Esophagus squamous epithelium (tissue), 5 donors: ENCODE measurements around the gene MYO19. TPM values are rescaled to one million over a fixed set of nuclear protein-coding genes. Genes with fewer than 3 reads are reported as not detected.

Source experiments
- DNase-seq: peaks from one replicate; lab custom pipeline; 2025; lab: John Stamatoyannopoulos, UW
- H3K27ac ChIP-seq, 4 donors: fragments of 200-600 bp; sonication (generic); one replicate each; pipeline ENCODE4 v1.5.1; 2016 to 2019; ENCODE audit warnings: mild to moderate bottlenecking in 1 of 4
- H3K27me3 ChIP-seq, 4 donors: fragments of 200-600 bp; sonication (generic); 1 replicate in 3 of 4; 2 replicates in 1 of 4; pipeline versions ENCODE4 v1.5.1 to v1.6.0; 2017 to 2021; ENCODE audit warnings: antibody characterized with exemption in 1 of 4
- H3K36me3 ChIP-seq, 3 donors: fragments of 200-600 bp; sonication (generic); one replicate each; pipeline ENCODE4 v1.5.1; 2016 to 2019
- H3K4me1 ChIP-seq, 3 donors: fragments of 200-600 bp; sonication (generic); one replicate each; pipeline ENCODE4 v1.5.1; 2017 to 2019
- H3K4me3 ChIP-seq, 4 donors: fragments of 200-600 bp; sonication (generic); 1 replicate in 3 of 4; 2 replicates in 1 of 4; pipeline ENCODE4 v1.5.1; 2016 to 2019; ENCODE audit warnings: mild to moderate bottlenecking in 2 of 4, moderate library complexity in 1 of 4
- H3K9me3 ChIP-seq, 3 donors: fragments of 200-600 bp; sonication (generic); one replicate each; pipeline ENCODE4 v1.5.1; 2016 to 2019
- CTCF ChIP-seq, 6 experiments: fragments of 450-650 bp in 4 of 6; fragments of 200-600 bp in 2 of 6; sonication (generic) in 2 of 6; IDR thresholded peaks; one replicate each; pipeline ENCODE4 v1.5.1; 2016 to 2019; ENCODE audit warnings: antibody characterized with exemption in 6 of 6, mild to moderate bottlenecking in 4 of 6, moderate library complexity in 4 of 6
- POLR2A ChIP-seq, 4 donors: fragments of 450-650 bp; IDR thresholded peaks; one replicate each; pipeline ENCODE4 v1.6.1; 2017; ENCODE audit warnings: antibody characterized with exemption in 4 of 4, mild to moderate bottlenecking in 4 of 4, moderate library complexity in 3 of 4
- WGBS, 2 donors: methylation state at CpG; one replicate each; pipeline ENCODE4 v1.1.5; 2018; 5-methylcytosine and 5-hydroxymethylcytosine counted together
- intact Hi-C: fragments of 100-400 bp; cut with DNase I; formaldehyde crosslinking; loops from one replicate; pipeline ENCODE4 v1.15.0; 2022
- total RNA-seq, 4 donors: library from RNA; depleted of rRNA; stranded (reverse); fragments of >200 nt; gene quantifications; one replicate each; pipeline ENCODE4 v1.1.0, GENCODE V29; 2016
- donor health status: DM: yes; HTN: yes; CAD: no.

Gene MYO19
- total RNA-seq, 4 donors from 2014 or later: 46.4 to 124 (median 88.5) TPM

DNA sequence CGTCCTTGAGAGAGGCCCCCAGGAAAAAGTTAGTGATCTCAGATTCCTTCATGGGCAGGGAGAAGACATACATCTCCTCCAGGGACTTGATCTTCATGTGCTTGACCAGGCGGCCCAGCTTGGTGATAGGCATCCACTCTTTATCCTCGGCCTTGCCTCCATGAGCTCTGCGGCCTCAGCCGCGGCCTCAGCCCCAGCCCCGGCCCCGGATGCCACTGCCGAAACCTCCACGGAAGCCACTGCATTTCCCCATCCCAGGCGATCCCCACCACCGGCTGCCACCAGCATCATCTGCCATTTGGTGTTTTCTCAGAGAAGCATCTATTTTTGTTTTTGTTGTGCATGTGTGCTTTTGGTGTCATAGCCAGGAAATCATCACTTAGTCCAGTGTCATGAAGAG lies 40.4 kb upstream of the MYO19 start:
- Histone ChIP-seq H3K4me3 (no peak overlapping the region), H3K27me3 (no peaks in the 10 kb centered on the region), H3K27ac (no peak overlapping the region), H3K4me1 (peaks cover 0 to 22% (median 0%) of the 10 kb centered on the region in 3 donors), H3K36me3 (peaks cover 9 to 91% (median 34%) of the 10 kb centered on the region in 3 donors), H3K9me3 (no peaks in the 10 kb centered on the region)
- DNase-seq: no peak
- intact Hi-C loops: no loop called here
- WGBS, 2 donors: 94 to 95% methylated on average over 12 of the region's 12 CpGs
- TF ChIP-seq CTCF (IDR thresholded peaks at IDR 0.05) (no peak), POLR2A (IDR thresholded peaks at IDR 0.05) (no peak)

GRCh38 chr17:36566081-36566480 lies 31.4 kb upstream of the MYO19 start:
- TF ChIP-seq POLR2A (IDR thresholded peaks at IDR 0.05) (no peak), CTCF (IDR thresholded peaks at IDR 0.05) (no peak)
- no peak for DNase-seq
- Histone ChIP-seq H3K4me3 (no peak overlapping the region), H3K4me1 (no peaks in the 10 kb centered on the region), H3K27me3 (no peaks in the 10 kb centered on the region), H3K9me3 (no peaks in the 10 kb centered on the region), H3K27ac (no peak overlapping the region), H3K36me3 (peaks cover 9 to 100% (median 64%) of the 10 kb centered on the region in 3 donors)
- intact Hi-C loops: no loop called here
- 84 to 91% methylated on average over 4 of the region's 4 CpGs for WGBS, 2 donors

- intact Hi-C loops: no loop called here
- no peak overlapping the region for H3K27ac ChIP-seq
- 90 to 93% methylated on average over 3 of the region's 3 CpGs for WGBS, 2 donors
- H3K4me3 ChIP-seq: no peak overlapping the region
- DNase-seq: no peak
- no peaks in the 10 kb centered on the region for H3K27me3 ChIP-seq
- peaks cover 7 to 66% (median 23%) of the 10 kb centered on the region in 3 donors for H3K4me1 ChIP-seq
- H3K9me3 ChIP-seq: no peaks in the 10 kb centered on the region
- H3K36me3 ChIP-seq: peaks cover 20 to 41% (median 22%) of the 10 kb centered on the region in 3 donors
- TF ChIP-seq POLR2A (IDR thresholded peaks at IDR 0.05) (no peak), CTCF (IDR thresholded peaks at IDR 0.05) (no peak)
Observed at GRCh38 chr17:36553459-36553858, 18.8 kb upstream of the MYO19 start.

DNA sequence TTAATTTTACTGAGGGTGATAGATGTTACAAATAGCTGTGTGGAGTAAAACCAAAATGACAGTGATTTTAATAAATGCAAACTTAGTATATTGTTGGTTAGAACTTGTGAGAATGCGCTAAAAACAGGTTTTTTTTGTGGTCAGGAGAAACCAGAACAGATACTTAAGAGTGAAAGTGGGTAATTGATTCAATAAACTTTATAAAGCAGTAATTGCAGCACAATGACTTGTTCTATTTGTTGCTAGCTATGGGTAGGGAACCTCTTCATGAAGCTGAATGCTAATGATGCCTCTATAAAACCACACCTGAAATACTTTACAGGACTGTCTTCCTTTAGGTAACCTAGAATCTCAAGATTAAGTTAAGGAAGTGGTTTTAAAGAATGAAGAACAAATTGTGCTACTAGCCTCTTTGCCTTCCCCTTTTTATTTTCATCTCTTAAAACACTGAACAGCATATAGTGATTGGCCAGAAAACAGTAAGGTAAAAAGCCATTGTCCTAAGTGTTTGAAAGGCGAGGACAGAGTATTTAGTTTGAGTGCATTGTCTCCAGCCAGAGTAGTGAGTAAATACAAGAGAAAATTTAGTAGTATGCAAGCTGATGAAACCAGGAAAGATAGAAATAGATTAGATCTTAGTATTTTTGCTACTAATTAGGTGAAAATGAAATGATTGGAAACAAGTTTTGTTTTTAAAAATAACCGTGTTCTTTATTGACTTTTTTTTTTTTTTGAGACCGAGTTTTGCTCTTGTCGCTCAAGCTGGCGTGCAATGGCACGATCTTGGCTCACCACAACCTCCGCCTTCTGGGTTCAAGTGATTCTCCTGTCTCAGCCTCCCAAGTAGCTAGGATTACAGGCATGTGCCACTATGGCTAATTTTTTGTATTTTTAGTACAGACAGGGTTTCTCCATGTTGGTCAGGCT lies 16.1 kb upstream of the MYO19 start:
- Histone ChIP-seq H3K4me1 (peaks cover 13 to 93% (median 47%) of the 10 kb centered on the region in 3 donors), H3K36me3 (peaks cover 4 to 14% (median 7%) of the 10 kb centered on the region in 3 donors), H3K9me3 (no peaks in the 10 kb centered on the region), H3K4me3 (no peak overlapping the region), H3K27ac (no peak overlapping the region), H3K27me3 (no peaks in the 10 kb centered on the region)
- TF ChIP-seq POLR2A (IDR thresholded peaks at IDR 0.05): no peak
- TF ChIP-seq CTCF (IDR thresholded peaks at IDR 0.05): no peak
- intact Hi-C loops: no loop called here
- WGBS, 2 donors: 77 to 80% methylated on average over 8 of the region's 8 CpGs
- no peak for DNase-seq

DNA sequence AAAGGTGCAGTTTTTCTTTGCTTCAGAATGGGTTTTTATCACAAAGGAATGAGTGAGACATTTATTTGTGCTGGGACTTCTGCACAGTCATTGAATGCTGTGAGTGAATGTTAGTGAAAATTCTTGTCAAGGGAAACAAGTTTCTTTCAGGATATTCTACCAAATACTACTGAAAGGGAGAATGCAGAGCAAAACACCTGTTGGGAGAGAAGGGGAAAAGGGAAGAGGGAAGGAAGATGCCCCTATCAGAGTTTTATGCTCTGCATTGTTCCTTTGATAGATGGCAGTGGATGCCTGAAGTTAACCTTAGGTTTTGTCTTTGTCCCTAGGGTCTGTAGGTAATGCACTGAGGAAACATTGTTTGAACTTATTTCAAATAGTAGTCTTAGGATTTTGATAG lies 13.1 kb upstream of the MYO19 start:
- peak overlapping the region in 2 of 4 donors; percentile 11 to 57 for H3K27ac ChIP-seq
- no peaks in the 10 kb centered on the region for H3K9me3 ChIP-seq

More for the DNA sequence above, 13.1 kb upstream of the MYO19 start:
- Histone ChIP-seq H3K4me3 (peak overlapping the region in 1 of 4 donors; percentile 100), H3K4me1 (peaks cover 13 to 84% (median 51%) of the 10 kb centered on the region in 3 donors), H3K27me3 (no peaks in the 10 kb centered on the region), H3K36me3 (no peaks in the 10 kb centered on the region)
- no peak for DNase-seq
- no peak for TF ChIP-seq POLR2A (IDR thresholded peaks at IDR 0.05)
- intact Hi-C loops: loop anchor here (5.0 kb wide), 1 partner anchor 45 kb away; the partner anchor contains the start of gene DHRS11
